Mucosa of descending colon (tissue), 3 donors: ENCODE results near the gene GALNTL6. TPM values are rescaled to one million over a fixed set of nuclear protein-coding genes. Genes with fewer than 3 reads are reported as not detected.

Experiments used
- ATAC-seq: fragments of 200-7000 bp; cut with Tn5 transposase; one replicate; pipeline ENCODE4 v1.9.1; 2020; ENCODE audit warnings: mild to moderate bottlenecking, moderate library complexity
- DNase-seq, 3 donors: peaks; one replicate each; pipeline ENCODE4 v3.0.0-alpha.2; 2020
- H3K36me3 ChIP-seq: fragments of 200-600 bp; one replicate; pipeline ENCODE4 v1.8.0; 2021; ENCODE audit warnings: low read depth, mild to moderate bottlenecking
- H3K4me1 ChIP-seq: fragments of 200-600 bp; one replicate; pipeline ENCODE4 v1.8.0; 2021; ENCODE audit warnings: low read depth, mild to moderate bottlenecking
- H3K4me3 ChIP-seq: fragments of 200-600 bp; one replicate; pipeline ENCODE4 v1.8.0; 2021; ENCODE audit warnings: mild to moderate bottlenecking
- H3K9me3 ChIP-seq: fragments of 200-600 bp; one replicate; pipeline ENCODE4 v1.8.0; 2021; ENCODE audit warnings: mild to moderate bottlenecking
- intact Hi-C, 2 donors: fragments of 100-400 bp; cut with DNase I in 1 of 2; cut with micrococcal nuclease in 1 of 2; formaldehyde crosslinking; loops; one replicate each; pipeline versions ENCODE4 v1.11.0 to v1.11.1; 2022; cut with DNase I, micrococcal nuclease
- total RNA-seq, 3 donors: library from RNA; stranded (reverse); fragmentation: NEBNext Ultra II Directional in 2 of 3; extraction: Animal tissue kit (Norgen Biotek cat#: 25700) in 2 of 3; gene quantifications; one replicate each; pipeline versions ENCODE4 v1.2.1 to v1.2.4, GENCODE V29; 2021 to 2023
- TF ChIP-seq, protein P1 (sequence below): fragments of 200-600 bp; IDR thresholded peaks from one replicate; pipeline ENCODE4 v1.8.0; 2022; ENCODE audit warnings: antibody characterized with exemption, mild to moderate bottlenecking
- donor health status: DM: no; HTN: no; CAD: no; lungs with moderate emphysema.
- donor health status: DM: no; HTN: no; CAD: no.
- donor health status: DM: no; HTN: yes; CAD: no.

GALNTL6 gene
- total RNA-seq, 3 donors from 2014 or later = 0.12 to 0.27 (median 0.19) TPM

DNA sequence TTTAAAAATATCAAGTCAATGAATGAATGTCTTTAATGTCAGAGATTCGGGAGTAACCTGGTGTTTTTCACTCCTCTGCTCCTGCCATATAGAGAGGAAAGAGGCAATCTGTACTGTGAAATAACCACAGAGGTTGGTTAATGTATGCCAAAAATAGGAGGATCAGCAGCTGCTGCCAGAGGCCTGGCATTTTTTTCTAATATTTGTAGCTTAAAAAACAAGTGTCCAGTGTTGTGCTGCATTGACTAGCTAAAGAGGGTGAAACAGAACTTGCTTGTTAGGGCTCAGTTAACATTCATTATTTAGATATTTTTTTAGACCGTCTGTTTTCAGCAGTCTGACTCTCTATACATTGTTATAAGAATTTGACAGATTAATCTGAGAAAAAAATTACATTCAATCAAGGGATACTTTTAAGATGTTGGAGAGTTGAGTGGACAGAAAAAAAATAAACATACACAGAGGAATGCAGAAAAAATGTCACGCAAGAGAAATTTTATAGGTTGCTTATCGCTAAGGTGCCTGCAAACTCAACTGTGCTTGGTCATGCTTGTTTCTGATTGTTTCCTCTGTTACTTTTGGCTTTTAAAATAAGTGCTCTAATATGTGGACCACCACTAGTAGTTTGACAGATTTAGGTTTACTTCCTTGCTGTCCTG is 963.1 kb downstream of the GALNTL6 start:
- TF ChIP-seq, protein P1, sequence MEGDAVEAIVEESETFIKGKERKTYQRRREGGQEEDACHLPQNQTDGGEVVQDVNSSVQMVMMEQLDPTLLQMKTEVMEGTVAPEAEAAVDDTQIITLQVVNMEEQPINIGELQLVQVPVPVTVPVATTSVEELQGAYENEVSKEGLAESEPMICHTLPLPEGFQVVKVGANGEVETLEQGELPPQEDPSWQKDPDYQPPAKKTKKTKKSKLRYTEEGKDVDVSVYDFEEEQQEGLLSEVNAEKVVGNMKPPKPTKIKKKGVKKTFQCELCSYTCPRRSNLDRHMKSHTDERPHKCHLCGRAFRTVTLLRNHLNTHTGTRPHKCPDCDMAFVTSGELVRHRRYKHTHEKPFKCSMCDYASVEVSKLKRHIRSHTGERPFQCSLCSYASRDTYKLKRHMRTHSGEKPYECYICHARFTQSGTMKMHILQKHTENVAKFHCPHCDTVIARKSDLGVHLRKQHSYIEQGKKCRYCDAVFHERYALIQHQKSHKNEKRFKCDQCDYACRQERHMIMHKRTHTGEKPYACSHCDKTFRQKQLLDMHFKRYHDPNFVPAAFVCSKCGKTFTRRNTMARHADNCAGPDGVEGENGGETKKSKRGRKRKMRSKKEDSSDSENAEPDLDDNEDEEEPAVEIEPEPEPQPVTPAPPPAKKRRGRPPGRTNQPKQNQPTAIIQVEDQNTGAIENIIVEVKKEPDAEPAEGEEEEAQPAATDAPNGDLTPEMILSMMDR = no peak
- Histone ChIP-seq H3K36me3 (no peaks in the 10 kb centered on the region), H3K4me1 (no peaks in the 10 kb centered on the region), H3K9me3 (no peaks in the 10 kb centered on the region), H3K4me3 (no peak overlapping the region)
- no peak for ATAC-seq
- DNase-seq = no peak
- intact Hi-C loops = no loop called here

DNA sequence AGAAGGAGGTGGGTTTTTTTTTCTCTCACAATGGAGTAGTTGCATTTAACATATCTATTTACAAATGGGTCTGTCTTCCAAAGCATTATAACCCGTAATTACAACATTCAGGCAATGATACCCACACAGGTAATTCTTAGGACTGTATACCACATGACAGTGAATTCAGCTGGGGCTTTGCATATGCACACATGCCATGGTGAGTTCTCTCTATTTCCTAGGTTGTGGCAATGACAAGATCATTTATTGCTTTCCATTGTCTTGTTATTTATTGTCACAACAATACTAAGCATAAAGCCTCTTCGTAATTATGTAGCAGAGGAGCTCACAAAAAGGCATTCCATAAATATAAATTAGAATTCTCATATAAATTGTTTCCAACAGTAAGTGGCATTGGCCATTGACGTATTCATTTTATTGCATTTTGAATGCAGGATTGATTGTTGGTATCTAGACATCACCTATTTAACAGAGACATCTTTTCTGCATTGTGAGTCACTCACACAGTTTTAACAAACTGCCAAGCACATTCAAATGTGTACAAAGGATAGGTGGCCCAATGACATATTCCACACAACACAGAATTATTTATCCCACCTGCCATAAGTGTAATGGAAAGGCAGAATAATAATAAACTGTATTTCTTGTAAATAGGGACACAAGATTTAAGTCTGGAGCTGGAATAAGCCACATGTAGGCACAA is 964.7 kb downstream of the GALNTL6 start:
- Histone ChIP-seq H3K4me1 (no peaks in the 10 kb centered on the region), H3K4me3 (no peak overlapping the region), H3K36me3 (no peaks in the 10 kb centered on the region), H3K9me3 (no peaks in the 10 kb centered on the region)
- TF ChIP-seq, protein P1 = no peak
- DNase-seq (no peak), ATAC-seq (no peak)
- intact Hi-C loops = no loop called here

DNA sequence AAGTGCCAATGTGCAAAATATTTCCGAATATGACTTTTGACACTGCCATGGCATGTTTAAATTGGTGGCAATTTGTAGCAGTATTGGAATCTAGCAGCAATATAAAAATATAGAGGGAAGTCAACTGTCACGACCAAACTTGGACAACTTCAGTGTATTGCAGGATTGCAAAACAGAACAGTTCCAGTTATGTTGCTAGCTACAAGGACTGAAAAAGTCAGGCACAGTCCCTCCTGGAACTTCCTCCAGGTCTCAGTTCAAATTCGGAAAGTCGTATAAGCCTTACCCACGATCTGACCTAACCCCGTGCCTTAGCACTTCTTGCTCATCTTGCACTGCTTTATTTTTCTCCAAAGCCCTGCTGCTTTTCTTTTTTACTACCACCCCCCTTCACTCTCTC is 965.4 kb downstream of the GALNTL6 start:
- H3K4me1 ChIP-seq = no peaks in the 10 kb centered on the region
- H3K9me3 ChIP-seq = no peaks in the 10 kb centered on the region
- TF ChIP-seq, protein P1 = no peak
- no peak overlapping the region for H3K4me3 ChIP-seq
- H3K36me3 ChIP-seq = no peaks in the 10 kb centered on the region
- ATAC-seq (no peak), DNase-seq (no peak)
- intact Hi-C loops = no loop called here

DNA sequence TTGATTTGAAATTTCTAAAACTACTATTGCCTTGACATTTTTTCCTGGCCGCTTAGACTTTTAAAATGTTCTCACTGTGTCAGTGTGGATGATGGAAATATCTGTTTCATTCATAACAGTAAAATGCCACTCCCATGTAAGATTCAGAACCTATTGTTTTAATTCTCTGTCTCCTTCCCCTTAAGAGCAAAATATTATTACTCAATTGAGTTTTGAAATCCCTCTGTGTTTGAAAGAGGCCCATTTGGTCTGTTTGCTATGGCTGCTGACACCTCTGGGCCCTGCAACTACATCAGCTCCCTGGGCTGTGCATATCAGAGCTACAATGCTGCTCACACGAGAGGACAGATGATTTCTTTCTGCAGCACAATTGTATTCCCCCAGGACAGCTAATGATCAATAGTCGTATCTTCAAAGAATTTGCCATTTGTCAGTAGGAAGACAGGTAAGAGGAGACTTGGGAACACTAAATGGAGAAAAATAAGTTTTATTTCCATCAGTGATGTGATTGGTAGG is 967.4 kb downstream of the GALNTL6 start:
- H3K4me1 ChIP-seq = no peaks in the 10 kb centered on the region
- ATAC-seq (no peak), DNase-seq (no peak)
- no peak overlapping the region for H3K4me3 ChIP-seq
- intact Hi-C loops = no loop called here
- no peaks in the 10 kb centered on the region for H3K9me3 ChIP-seq
- TF ChIP-seq, protein P1 = no peak
- no peaks in the 10 kb centered on the region for H3K36me3 ChIP-seq

DNA sequence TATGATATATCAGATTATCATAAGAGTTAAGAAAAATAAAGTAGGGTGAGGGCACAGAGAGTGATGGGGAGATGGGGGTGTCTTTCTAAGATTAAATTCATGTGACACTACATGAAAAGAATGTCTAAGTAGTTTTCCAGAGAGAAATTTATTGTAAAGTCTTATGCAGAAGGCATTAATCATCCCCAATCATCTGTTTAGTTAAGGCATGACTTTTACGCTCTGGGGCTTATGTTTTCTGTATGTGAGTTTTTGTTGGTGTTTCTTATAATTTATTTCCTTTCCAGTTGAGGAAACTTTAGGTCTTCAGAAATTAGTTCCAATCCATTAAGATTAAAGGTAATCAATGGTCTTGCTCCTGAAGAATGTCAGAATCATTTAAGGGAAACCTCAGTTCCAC is 972.4 kb downstream of the GALNTL6 start:
- TF ChIP-seq, protein P1 = no peak
- Histone ChIP-seq H3K9me3 (no peaks in the 10 kb centered on the region), H3K36me3 (no peaks in the 10 kb centered on the region), H3K4me1 (no peaks in the 10 kb centered on the region), H3K4me3 (no peak overlapping the region)
- intact Hi-C loops = no loop called here
- DNase-seq = no peak
- ATAC-seq = no peak
